Coronary artery (tissue), 2 donors: ENCODE measurements around the gene SCAANT1.

ENCODE experiments used
- DNase-seq: peaks from one replicate; pipeline ENCODE4 v3.0.0-alpha.2; 2017; ENCODE audit warnings: low spot score
- H3K27ac ChIP-seq, 2 donors: fragments of 200-600 bp; sonication (generic); one replicate each; pipeline ENCODE4 v1.5.1; 2016 to 2019
- H3K4me3 ChIP-seq: fragments of 200-600 bp; sonication (generic); 2 replicates; pipeline ENCODE4 v1.5.1; 2016; ENCODE audit warnings: mild to moderate bottlenecking, moderate library complexity
- CTCF ChIP-seq: fragments of 200-600 bp; sonication (generic); IDR thresholded peaks from one replicate; pipeline ENCODE4 v1.5.1; 2019; ENCODE audit warnings: antibody characterized with exemption

Gene SCAANT1

GRCh38 chr3:63911873-63912767 is at the start of gene SCAANT1:
Gene SCAANT1 (minus strand): TSS chr3:63912383.
- Histone ChIP-seq H3K27ac (peak within 1 kb of the TSS; percentile 97 to 100), H3K4me3 (peak within 1 kb of the TSS; percentile 74)
- TF ChIP-seq CTCF: no peak
- DNase-seq: peak; percentile 96

DNA sequence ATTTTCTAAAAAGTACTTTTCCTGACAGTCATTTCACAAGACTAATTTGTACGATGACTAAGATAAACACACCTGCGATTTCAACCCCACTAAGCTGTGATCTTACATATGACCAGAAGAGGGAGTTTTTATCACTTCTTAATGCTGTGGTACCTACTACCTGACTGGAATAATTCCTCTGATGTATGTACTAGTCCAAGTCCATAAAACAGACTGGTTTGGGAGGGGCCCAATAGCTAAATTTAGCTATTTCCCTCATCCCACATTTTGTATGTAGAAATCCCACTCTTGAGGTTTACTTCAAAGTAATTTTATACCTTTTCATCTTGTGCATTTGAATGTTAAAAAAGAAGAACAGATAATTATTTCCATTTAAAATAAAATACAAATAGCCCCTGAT is 49.7 kb upstream of the SCAANT1 start:
- Histone ChIP-seq H3K4me3 (no peak overlapping the region), H3K27ac (no peak overlapping the region)
- no peak for TF ChIP-seq CTCF
- no peak for DNase-seq

DNA sequence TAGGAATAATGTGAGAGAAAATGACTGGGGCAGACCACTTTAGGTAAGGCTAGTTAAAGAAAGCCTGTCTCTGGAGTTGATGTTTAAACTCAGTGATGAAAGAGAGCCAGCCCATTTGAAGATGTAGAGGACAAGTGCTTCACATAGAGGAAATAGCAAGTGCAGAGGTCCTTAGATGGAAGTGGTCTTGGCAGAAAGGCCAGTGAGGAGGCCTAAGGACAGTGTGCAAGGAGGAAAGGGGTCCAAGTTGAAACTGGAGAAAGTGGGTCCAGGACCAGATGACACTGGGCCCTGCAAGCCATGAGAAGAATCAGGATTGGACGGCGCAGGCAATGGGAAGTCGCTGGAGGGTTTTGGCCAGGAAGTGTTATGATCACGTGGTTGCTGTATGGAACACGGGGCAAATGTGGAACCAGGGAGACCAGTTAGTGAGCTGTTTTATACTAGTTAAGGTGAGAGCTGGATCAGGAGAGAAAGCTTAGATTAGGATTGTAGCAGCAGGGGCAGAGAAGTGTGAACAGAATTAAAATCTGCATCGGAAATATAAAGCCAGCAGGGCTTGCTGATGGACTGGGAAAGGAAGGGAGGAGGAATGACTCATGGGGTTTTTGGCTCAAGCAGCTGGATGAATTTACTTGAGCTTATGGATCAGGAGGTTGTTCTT is 48.0 kb upstream of the SCAANT1 start:
- DNase-seq: no peak
- H3K27ac ChIP-seq: peak overlapping the region; percentile 0 to 70
- no peak for TF ChIP-seq CTCF
- H3K4me3 ChIP-seq: peak overlapping the region; percentile 63

DNA sequence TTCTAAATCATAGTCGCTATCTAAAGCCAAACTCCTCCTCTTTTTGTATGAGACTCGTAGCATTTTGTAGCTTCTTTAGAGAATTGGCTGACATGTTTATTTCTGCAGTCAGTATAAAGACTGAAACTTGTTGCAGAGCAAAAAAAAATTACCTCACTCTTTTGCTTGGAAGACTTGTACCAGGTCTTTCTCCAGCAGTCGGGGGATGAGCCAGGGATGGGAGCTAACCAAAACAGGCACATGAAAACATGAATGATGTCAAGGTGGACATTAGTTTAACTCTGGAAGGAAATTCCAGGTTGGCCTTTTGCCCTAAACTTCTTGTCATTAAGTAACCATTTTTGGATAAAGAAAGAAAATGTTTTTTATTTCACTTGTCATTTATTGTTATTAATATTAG is 47.0 kb upstream of the SCAANT1 start:
- TF ChIP-seq CTCF: no peak
- no peak overlapping the region for H3K4me3 ChIP-seq
- DNase-seq: no peak
- no peak overlapping the region for H3K27ac ChIP-seq

GRCh38 chr3:63955830-63956545 is 43.8 kb upstream of the SCAANT1 start:
- H3K27ac ChIP-seq: no peak overlapping the region
- H3K4me3 ChIP-seq: no peak overlapping the region
- no peak for TF ChIP-seq CTCF
- no peak for DNase-seq

DNA sequence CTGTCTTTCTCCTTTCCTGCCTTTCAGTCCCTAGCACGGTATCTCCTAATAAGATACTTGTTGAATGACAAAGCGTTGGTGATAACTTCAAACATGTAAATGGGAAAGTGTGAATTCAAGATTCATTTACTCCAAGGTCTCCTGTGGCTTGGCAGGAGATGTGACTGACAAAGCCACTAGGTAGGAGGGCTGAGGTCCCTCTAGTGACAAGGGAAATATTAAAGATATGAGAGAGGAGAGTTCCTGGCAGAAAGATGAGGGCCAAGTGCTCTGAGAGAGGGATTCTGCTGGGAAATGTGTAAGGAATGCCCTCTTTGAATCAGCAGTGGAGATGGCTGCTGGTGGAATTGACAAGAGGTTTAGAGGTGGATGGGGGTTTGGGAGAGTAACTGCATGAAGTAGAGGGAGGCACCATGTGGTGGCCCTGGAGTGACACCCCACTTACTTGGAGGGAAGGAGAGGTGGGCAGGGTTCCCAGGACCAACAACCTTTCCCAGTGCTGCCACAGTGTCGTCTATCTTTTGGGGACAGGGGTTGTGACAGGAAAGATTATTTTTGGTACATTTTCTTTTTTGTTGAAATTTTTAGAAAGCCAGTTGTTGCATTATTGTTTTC is 43.0 kb upstream of the SCAANT1 start:
- DNase-seq: no peak
- Histone ChIP-seq H3K27ac (no peak overlapping the region), H3K4me3 (no peak overlapping the region)
- no peak for TF ChIP-seq CTCF
